C4-2B (cell line): Measurements from ENCODE around the gene DNAJC7.
"Not testable (repeated sequence)": the region's sequence is repeated elsewhere in the genome, so short reads cannot be mapped to it uniquely, and the experiment has no call there.

Experiments used
- CTCF ChIP-seq: fragments of 450-650 bp; conservative IDR thresholded peaks from 2 replicates; pipeline ENCODE4 v1.5.1; 2017; ENCODE audit warnings: mild to moderate bottlenecking
- ZFX ChIP-seq: fragments of 450-650 bp; IDR thresholded peaks from 2 replicates; pipeline ENCODE4 v1.6.1; 2017

GRCh38 chr17:41931715-41932114 lies 85.5 kb downstream of the DNAJC7 start:
- not testable (repeated sequence) for TF ChIP-seq CTCF, ZFX
